BLaER1 treated with 17β-estradiol and CSF1 and Interleukin-3, amounts not matched to agents 10 nM and 100 nM (cell line): ENCODE data around the gene FBXO11.

Source experiments
- H3K27ac ChIP-seq, 11 experiments: shearing (Covaris generic); formaldehyde crosslinking; 2 replicates each; pipeline ENCODE4 v1.8.1; 2022
- H3K27me3 ChIP-seq, 11 experiments: shearing (Covaris generic); formaldehyde crosslinking; 2 replicates each; pipeline ENCODE4 v1.8.1; 2022
- H3K36me3 ChIP-seq, 11 experiments: shearing (Covaris generic); formaldehyde crosslinking; 2 replicates each; pipeline ENCODE4 v1.8.1; 2022
- H3K4me1 ChIP-seq, 10 experiments: shearing (Covaris generic); formaldehyde crosslinking; 2 replicates each; pipeline ENCODE4 v1.8.1; 2022
- H3K4me2 ChIP-seq, 11 experiments: shearing (Covaris generic); formaldehyde crosslinking; 2 replicates each; pipeline ENCODE4 v1.8.1; 2022
- H3K4me3 ChIP-seq, 10 experiments: shearing (Covaris generic); formaldehyde crosslinking; 2 replicates each; pipeline ENCODE4 v1.8.1; 2022
- H3K9ac ChIP-seq, 11 experiments: shearing (Covaris generic); formaldehyde crosslinking; 2 replicates each; pipeline ENCODE4 v1.8.1; 2022
- H3K9me3 ChIP-seq, 11 experiments: shearing (Covaris generic); formaldehyde crosslinking; replicated peaks in 1 of 11; 2 replicates each; pipeline ENCODE4 v1.8.1; 2022
- H4K20me1 ChIP-seq, 11 experiments: shearing (Covaris generic); formaldehyde crosslinking; 2 replicates each; pipeline ENCODE4 v1.8.1; 2022
- Cebpa-rat ChIP-seq, 11 experiments: shearing (Covaris generic); IDR thresholded peaks; 2 replicates each; pipeline ENCODE4 v1.8.1; 2022

Gene FBXO11

DNA sequence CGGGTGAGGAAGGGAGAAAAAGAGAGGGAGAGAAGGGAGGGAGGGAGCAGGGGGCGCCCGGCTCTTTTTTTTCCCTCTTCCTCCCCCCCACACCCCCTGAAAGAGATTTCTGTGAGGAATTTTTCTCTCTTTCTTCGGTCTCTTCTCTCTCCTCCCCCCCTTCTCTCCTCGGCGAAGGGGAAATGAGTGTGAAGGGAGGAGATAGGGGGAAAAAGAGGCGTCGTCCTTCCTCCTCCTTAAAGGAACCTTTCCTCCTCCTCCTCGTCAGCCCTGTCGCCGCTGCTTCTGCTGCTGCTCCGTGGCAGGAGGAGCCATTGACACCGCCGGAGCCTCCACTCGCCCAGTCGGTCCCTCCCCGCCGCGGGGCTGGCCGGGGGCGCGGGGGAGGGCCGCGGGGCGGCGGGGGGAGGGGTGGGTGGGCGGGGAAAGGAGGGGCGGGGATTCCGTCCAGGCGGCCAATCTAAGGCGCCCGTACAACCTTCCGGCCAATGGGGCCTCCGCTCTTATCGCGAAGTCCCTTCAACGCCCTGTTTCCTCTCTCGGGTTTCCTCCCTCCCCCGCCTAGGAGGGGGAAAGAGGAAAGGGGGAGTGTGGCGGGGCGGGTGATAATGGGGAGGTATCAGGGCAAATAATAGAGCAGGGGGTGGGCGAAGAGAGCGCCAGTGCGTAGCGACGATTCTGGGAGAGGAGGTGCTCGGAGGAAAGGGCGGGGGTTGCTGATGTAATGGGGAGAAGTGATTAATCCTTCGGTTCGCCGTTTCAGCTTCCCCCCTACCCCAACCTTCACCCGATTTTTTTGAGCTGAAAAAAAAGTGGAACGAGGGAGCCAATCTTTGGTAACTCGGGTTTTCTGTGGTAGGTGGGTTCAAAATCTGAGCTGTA, at the start of gene FBXO11:
Gene FBXO11 (minus strand): TSS at position 342 of the 882 bp plus-strand sequence. CDS start 778 bp downstream, outside the sequence.
- H3K4me3 ChIP-seq, result peak within 1 kb of the TSS; percentile 82 to 98 (median 94)
- peak within 1 kb of the TSS; percentile 77 to 91 (median 83) for H3K4me2 ChIP-seq
- H3K4me1 ChIP-seq, result peaks cover 18 to 39% (median 31%) of the 10 kb centered on the region in 10 experiments
- no peaks in the 10 kb centered on the region for H3K27me3 ChIP-seq
- H3K9ac ChIP-seq, result peak within 1 kb of the TSS; percentile 94 to 100 (median 99)
- no peak for TF ChIP-seq Cebpa-rat (IDR thresholded peaks at IDR 0.05)
- H3K27ac ChIP-seq, result peak within 1 kb of the TSS; percentile 95 to 99 (median 98)
- H3K36me3 ChIP-seq, result peaks cover 0 to 7% (median 0%) of the 10 kb centered on the region in 11 experiments; a peak in 5 of 22 replicates
- H4K20me1 ChIP-seq, result peaks cover 31 to 37% (median 37%) of the 10 kb centered on the region in 11 experiments
- H3K9me3 ChIP-seq, result no peaks in the 10 kb centered on the region

DNA sequence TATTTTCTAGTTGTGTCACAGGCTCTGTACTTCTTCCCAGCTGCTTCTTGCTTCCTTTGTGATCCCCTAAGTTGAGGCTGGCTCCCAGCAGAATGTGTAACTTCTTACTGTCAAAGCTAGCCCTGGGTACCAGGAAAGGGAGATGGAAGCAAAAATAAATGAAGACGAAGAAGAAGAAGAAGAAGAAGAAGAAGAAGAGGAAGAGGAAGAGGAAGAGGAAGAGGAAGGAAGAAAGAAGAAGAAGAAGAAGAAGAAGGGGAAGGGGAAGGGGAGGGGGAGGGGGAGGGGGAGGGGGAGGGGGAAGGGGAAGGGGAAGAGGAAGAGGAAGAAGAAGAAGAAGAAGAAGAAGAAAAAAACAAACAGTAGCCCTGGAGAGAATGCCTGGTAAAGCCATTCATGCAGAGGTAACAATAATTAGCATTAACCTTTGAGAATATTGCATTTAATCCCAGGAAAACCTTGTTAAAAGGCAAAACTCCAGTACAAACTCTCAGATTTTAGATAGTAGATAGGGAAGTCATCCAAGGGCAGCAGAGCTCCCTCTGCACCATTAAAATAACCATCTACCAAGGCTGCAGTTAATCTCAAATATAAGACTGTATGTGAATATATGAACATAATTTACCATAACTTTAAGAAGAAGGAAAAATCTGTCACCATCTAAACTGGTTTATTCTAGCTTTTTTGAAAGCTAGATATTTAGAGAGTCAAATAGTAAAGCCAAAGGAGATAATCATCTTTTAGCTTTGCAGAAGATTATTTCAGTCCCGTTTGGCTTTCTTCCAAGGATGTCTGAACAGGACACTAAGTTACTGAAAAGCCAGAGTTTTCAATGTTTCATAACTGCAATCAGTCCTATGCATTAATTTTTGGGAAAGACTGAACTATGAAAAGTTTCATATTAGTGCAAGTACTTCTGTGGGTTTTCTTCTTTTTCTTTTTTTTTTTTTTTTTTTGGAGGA, 44.3 kb upstream of the FBXO11 start:
- Histone ChIP-seq H3K9ac (no peak overlapping the region), H3K4me1 (no peaks in the 10 kb centered on the region), H3K36me3 (no peaks in the 10 kb centered on the region), H3K9me3 (peaks cover 13 to 23% (median 17%) of the 10 kb centered on the region in 11 experiments; a peak in 20 of 22 replicates), H3K27ac (no peak overlapping the region), H3K4me3 (no peak overlapping the region), H3K4me2 (no peak overlapping the region), H3K27me3 (no peaks in the 10 kb centered on the region), H4K20me1 (no peaks in the 10 kb centered on the region)
- TF ChIP-seq Cebpa-rat (IDR thresholded peaks at IDR 0.05), result no peak

DNA sequence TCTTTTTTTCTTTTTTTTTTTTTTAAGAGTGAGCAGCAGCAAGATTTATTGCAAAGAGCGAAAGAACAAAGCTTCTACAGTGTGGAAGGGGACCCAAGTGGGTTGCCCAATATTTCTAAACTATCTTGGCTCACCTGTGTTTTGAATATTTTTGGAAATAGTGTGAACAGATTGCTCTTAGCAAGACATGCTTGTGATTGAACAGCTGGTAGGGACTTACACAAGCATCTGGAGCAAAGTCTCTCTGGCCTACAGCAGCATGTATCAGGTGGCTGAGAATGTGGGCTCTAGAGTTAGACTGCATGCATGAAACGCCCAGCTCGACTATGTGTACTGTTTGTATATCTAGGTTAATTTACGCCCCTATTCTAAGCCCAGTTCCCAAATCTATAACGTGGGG, 40.3 kb upstream of the FBXO11 start:
- H3K4me3 ChIP-seq, result no peak overlapping the region
- no peaks in the 10 kb centered on the region for H3K4me1 ChIP-seq
- TF ChIP-seq Cebpa-rat (IDR thresholded peaks at IDR 0.05), result no peak
- H3K9me3 ChIP-seq, result 0 out of 22 replicates have a peak, but pooled peaks cover 0 to 2% (median 0%) of the 10 kb centered on the region in 11 experiments
- no peak overlapping the region for H3K27ac ChIP-seq
- no peaks in the 10 kb centered on the region for H4K20me1 ChIP-seq
- H3K27me3 ChIP-seq, result no peaks in the 10 kb centered on the region
- H3K4me2 ChIP-seq, result no peak overlapping the region
- H3K36me3 ChIP-seq, result no peaks in the 10 kb centered on the region
- no peak overlapping the region for H3K9ac ChIP-seq

DNA sequence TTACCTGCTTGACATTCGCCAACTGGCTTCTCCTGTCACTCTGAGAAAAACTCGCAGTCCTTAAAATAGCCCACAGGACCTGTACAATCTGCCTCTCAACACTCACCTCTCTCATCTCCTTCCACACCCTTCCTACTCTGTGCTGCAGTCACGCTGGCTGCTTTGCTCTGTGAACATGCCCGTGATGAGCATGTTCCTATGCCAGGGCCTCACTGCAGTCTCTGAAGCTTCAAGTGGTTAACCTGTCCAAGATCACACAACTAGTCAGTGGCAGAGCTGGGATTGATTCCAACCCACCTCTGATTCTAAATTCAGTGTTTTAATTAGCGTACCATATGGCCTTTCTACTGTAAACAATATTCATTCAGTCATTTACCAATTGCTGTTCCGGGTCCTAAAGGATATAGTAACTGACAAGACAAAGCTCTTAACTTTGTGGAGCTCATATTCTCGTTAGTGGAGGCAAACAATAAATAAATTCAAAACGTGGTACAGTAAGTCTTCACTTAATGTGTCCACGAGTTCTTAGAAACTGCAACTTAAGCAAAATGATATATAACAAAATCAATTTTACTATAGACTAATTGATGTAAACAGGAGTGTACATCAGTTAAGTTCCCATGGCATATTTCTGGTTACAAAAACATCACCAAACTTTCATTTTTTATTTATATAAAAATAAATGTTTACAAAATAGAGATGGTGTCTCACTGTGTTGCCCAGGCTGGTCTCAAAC, 38.9 kb upstream of the FBXO11 start:
- no peaks in the 10 kb centered on the region for H3K36me3 ChIP-seq
- no peak overlapping the region for H3K27ac ChIP-seq
- H4K20me1 ChIP-seq, result no peaks in the 10 kb centered on the region
- H3K4me1 ChIP-seq, result no peaks in the 10 kb centered on the region
- 0 out of 22 replicates have a peak, but pooled peaks cover 0 to 2% (median 0%) of the 10 kb centered on the region in 11 experiments for H3K9me3 ChIP-seq
- TF ChIP-seq Cebpa-rat (IDR thresholded peaks at IDR 0.05), result no peak
- H3K9ac ChIP-seq, result no peak overlapping the region
- H3K4me2 ChIP-seq, result no peak overlapping the region
- no peaks in the 10 kb centered on the region for H3K27me3 ChIP-seq
- no peak overlapping the region for H3K4me3 ChIP-seq

DNA sequence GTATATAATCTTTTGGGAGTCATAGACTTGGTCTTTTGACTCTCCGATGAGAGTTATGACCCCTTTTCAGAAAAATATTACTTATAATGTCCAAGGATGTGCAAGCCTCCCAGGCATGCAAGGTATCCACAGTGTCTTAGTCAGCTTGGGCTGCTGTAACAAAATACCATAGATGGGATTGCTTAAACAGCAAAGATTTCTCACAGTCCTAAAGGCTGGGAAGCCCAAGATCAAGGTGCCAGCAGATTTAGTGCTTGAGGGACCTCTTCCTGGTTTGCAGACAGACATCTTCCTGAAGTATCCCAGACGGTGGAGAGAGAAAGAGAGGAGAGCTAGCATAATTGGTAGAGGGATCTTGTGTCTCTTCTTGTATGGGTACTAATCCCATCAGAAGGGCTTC, 35.6 kb upstream of the FBXO11 start:
- no peak for TF ChIP-seq Cebpa-rat (IDR thresholded peaks at IDR 0.05)
- Histone ChIP-seq H3K27me3 (no peaks in the 10 kb centered on the region), H3K9me3 (no peaks in the 10 kb centered on the region), H3K36me3 (no peaks in the 10 kb centered on the region), H3K4me3 (no peak overlapping the region), H4K20me1 (no peaks in the 10 kb centered on the region), H3K9ac (no peak overlapping the region), H3K4me1 (peaks cover 4 to 11% (median 8%) of the 10 kb centered on the region in 10 experiments; a peak in 17 of 20 replicates), H3K4me2 (no peak overlapping the region), H3K27ac (no peak overlapping the region)

DNA sequence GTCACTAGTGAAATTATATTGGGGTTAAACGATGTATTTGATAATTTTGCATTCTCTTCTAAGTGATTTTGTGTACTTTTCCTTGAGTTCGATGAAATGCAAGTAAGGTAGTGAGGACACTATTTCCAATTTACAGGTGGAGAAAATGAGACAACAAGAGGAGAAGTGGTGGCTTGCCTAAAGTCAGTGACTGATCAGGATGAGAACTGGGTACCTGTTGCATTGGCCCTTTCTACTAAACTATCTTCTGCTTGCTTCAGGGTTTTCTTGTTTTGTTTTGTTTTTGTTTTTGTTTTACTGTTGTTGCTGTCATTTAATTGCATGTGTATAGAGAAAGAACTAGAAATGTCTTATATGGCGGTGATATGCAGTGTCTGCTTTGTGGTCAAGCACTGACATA, 31.4 kb upstream of the FBXO11 start:
- H3K27me3 ChIP-seq, result no peaks in the 10 kb centered on the region
- H3K27ac ChIP-seq, result no peak overlapping the region
- H3K9me3 ChIP-seq, result peaks cover 0 to 8% (median 0%) of the 10 kb centered on the region in 11 experiments; a peak in 2 of 22 replicates
- peaks cover 8 to 22% (median 16%) of the 10 kb centered on the region in 10 experiments; a peak in 18 of 20 replicates for H3K4me1 ChIP-seq
- no peak overlapping the region for H3K4me3 ChIP-seq
- H3K9ac ChIP-seq, result no peak overlapping the region
- no peaks in the 10 kb centered on the region for H3K36me3 ChIP-seq
- H3K4me2 ChIP-seq, result peak overlapping the region in 10 of 11 experiments; percentile 11 to 74 (median 50); a peak in 18 of 22 replicates
- TF ChIP-seq Cebpa-rat (IDR thresholded peaks at IDR 0.05), result no peak
- H4K20me1 ChIP-seq, result no peaks in the 10 kb centered on the region

DNA sequence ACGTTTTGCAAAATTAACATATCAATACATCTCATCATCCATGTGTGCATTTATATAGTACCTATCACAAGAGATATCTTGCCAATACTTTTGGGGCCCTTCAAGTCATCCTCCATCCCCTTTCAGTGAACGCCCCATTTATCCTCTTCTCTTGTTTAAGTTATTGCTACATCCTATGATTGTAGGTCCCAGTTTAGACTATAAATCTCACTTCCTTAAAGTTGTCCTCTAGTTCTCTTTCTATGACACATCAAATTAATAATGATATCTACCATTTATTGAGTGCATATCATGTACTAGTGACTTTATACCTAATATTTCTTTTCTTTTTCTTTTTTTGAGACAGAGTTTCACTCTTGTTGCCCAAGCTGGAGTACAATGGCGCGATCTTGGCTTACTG, 28.8 kb upstream of the FBXO11 start:
- TF ChIP-seq Cebpa-rat (IDR thresholded peaks at IDR 0.05), result no peak
- Histone ChIP-seq H3K9me3 (peaks cover 0 to 17% (median 3%) of the 10 kb centered on the region in 11 experiments; a peak in 7 of 22 replicates), H3K27ac (no peak overlapping the region), H3K4me2 (peak overlapping the region in 1 of 11 experiments; percentile 18; a peak in 1 of 22 replicates), H3K4me3 (no peak overlapping the region), H4K20me1 (no peaks in the 10 kb centered on the region), H3K9ac (no peak overlapping the region), H3K27me3 (no peaks in the 10 kb centered on the region), H3K4me1 (peaks cover 8 to 22% (median 16%) of the 10 kb centered on the region in 10 experiments; a peak in 18 of 20 replicates), H3K36me3 (no peaks in the 10 kb centered on the region)

DNA sequence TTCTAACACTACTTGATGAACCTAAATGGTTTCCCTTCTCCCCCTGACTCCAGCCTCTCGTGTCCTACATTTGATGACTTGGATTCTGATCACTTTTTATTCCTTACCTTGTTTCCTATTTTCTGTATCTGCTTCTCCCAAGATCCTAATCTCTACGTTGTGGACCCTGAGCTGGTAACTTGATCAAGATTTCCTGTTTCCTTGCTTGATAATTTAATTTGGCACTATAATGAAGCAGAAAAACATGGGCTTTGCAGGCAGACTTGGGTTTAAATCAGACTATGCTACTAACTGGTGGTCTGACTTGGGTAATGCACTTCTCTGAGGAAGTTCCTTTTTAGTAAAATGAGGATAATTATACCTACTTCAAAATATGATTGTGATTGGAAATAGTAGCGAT, 11.7 kb upstream of the FBXO11 start:
- H3K9me3 ChIP-seq, result peaks cover 0 to 8% (median 0%) of the 10 kb centered on the region in 11 experiments; a peak in 1 of 22 replicates
- H3K27me3 ChIP-seq, result no peaks in the 10 kb centered on the region
- H3K4me3 ChIP-seq, result no peak overlapping the region
- H3K4me2 ChIP-seq, result no peak overlapping the region
- no peaks in the 10 kb centered on the region for H4K20me1 ChIP-seq
- H3K27ac ChIP-seq, result no peak overlapping the region
- H3K4me1 ChIP-seq, result no peaks in the 10 kb centered on the region; a peak in 1 of 20 replicates
- no peaks in the 10 kb centered on the region for H3K36me3 ChIP-seq
- no peak overlapping the region for H3K9ac ChIP-seq
- TF ChIP-seq Cebpa-rat (IDR thresholded peaks at IDR 0.05), result no peak
